Nephron progenitor cell (in vitro differentiated cells): ENCODE measurements around the gene SLC29A3.

Experiments used
- DNase-seq: peaks from one replicate; pipeline ENCODE4 v3.0.0; 2021
- H3K27ac Mint-ChIP-seq: 2 replicates; pipeline ENCODE4 v1.8.0; 2021; ENCODE audit warnings: mild to moderate bottlenecking, moderate library complexity, mixed read lengths
- H3K27me3 Mint-ChIP-seq: 2 replicates; pipeline ENCODE4 v1.8.0; 2021; ENCODE audit warnings: mild to moderate bottlenecking, low read depth, mixed read lengths; ENCODE audit not compliant: poor library complexity
- H3K36me3 Mint-ChIP-seq: 2 replicates; pipeline ENCODE4 v1.8.0; 2021; ENCODE audit warnings: low read depth, mixed read lengths
- H3K4me1 Mint-ChIP-seq: 2 replicates; pipeline ENCODE4 v1.8.0; 2021; ENCODE audit warnings: mixed read lengths
- H3K4me3 Mint-ChIP-seq: 2 replicates; pipeline ENCODE4 v1.8.0; 2021; ENCODE audit warnings: mild to moderate bottlenecking, moderate library complexity, mixed read lengths
- H3K9me3 Mint-ChIP-seq: 2 replicates; pipeline ENCODE4 v1.8.0; 2021; ENCODE audit warnings: mild to moderate bottlenecking, moderate library complexity, mixed read lengths
- CTCF ChIP-seq: fragments of 200-600 bp; sonication (generic); IDR thresholded peaks from 2 replicates; pipeline ENCODE4 v1.5.0; 2021; ENCODE audit warnings: antibody characterized with exemption

The SLC29A3 gene

GRCh38 chr10:71283876-71284275 lies 35.2 kb upstream of the SLC29A3 start:
- peak overlapping the region; percentile 77 for H3K27ac Mint-ChIP-seq

GRCh38 chr10:71284544-71285179 lies 34.4 kb upstream of the SLC29A3 start:
- peaks cover 2% of the 10 kb centered on the region for H3K27me3 Mint-ChIP-seq
- H3K4me3 Mint-ChIP-seq: no peak overlapping the region
- no peaks in the 10 kb centered on the region for H3K9me3 Mint-ChIP-seq
- TF ChIP-seq CTCF: no peak
- H3K4me1 Mint-ChIP-seq: peaks cover 25% of the 10 kb centered on the region
- DNase-seq: no peak
- H3K36me3 Mint-ChIP-seq: peaks cover 41% of the 10 kb centered on the region
- peak overlapping the region; percentile 77 for H3K27ac Mint-ChIP-seq

More at GRCh38 chr10:71283876-71284275, 35.2 kb upstream of the SLC29A3 start:
- Mint-ChIP-seq H3K36me3 (peaks cover 33% of the 10 kb centered on the region), H3K4me3 (no peak overlapping the region), H3K9me3 (no peaks in the 10 kb centered on the region), H3K27me3 (no peaks in the 10 kb centered on the region), H3K4me1 (peaks cover 30% of the 10 kb centered on the region)
- no peak for TF ChIP-seq CTCF
- no peak for DNase-seq

GRCh38 chr10:71285180-71285545 lies 33.9 kb upstream of the SLC29A3 start:
- peak; percentile 70 for TF ChIP-seq CTCF

GRCh38 chr10:71285986-71286385 lies 33.1 kb upstream of the SLC29A3 start:
- H3K9me3 Mint-ChIP-seq: no peaks in the 10 kb centered on the region
- TF ChIP-seq CTCF: no peak
- H3K27me3 Mint-ChIP-seq: peaks cover 2% of the 10 kb centered on the region
- H3K4me1 Mint-ChIP-seq: peaks cover 21% of the 10 kb centered on the region
- no peak overlapping the region for H3K27ac Mint-ChIP-seq
- DNase-seq: no peak
- H3K36me3 Mint-ChIP-seq: peaks cover 42% of the 10 kb centered on the region
- no peak overlapping the region for H3K4me3 Mint-ChIP-seq

More at GRCh38 chr10:71285180-71285545, 33.9 kb upstream of the SLC29A3 start:
- Mint-ChIP-seq H3K4me1 (peaks cover 23% of the 10 kb centered on the region), H3K36me3 (peaks cover 40% of the 10 kb centered on the region), H3K27ac (no peak overlapping the region), H3K27me3 (peaks cover 2% of the 10 kb centered on the region), H3K4me3 (no peak overlapping the region), H3K9me3 (no peaks in the 10 kb centered on the region)
- peak; percentile 68 for DNase-seq

GRCh38 chr10:71286521-71287294 lies 32.4 kb upstream of the SLC29A3 start:
- Mint-ChIP-seq H3K27me3 (peaks cover 2% of the 10 kb centered on the region), H3K4me3 (no peak overlapping the region), H3K9me3 (no peaks in the 10 kb centered on the region), H3K36me3 (peaks cover 47% of the 10 kb centered on the region), H3K27ac (no peak overlapping the region), H3K4me1 (peaks cover 21% of the 10 kb centered on the region)
- no peak for DNase-seq
- TF ChIP-seq CTCF: no peak
